Glutamatergic neuron (in vitro differentiated cells): ENCODE measurements around the gene MSI2. TPM values are rescaled to one million over a fixed set of nuclear protein-coding genes. Genes with fewer than 3 reads are reported as not detected.
A peak's percentile ranks its signal among the peaks of the same experiment; 100 is the strongest.

Experiments
- DNase-seq: peaks from one replicate; pipeline ENCODE4 v3.0.0; 2022
- H3K27ac Mint-ChIP-seq: one replicate; pipeline ENCODE4 v1.8.0; 2020; ENCODE audit warnings: mild to moderate bottlenecking, mixed read lengths, inconsistent platforms; ENCODE audit not compliant: unreplicated experiment
- H3K27me3 Mint-ChIP-seq: one replicate; pipeline ENCODE4 v1.8.0; 2020; ENCODE audit warnings: mild to moderate bottlenecking, moderate library complexity, mixed read lengths, inconsistent platforms; ENCODE audit not compliant: unreplicated experiment
- H3K36me3 Mint-ChIP-seq: one replicate; pipeline ENCODE4 v1.8.0; 2020; ENCODE audit warnings: mild to moderate bottlenecking, mixed read lengths, inconsistent platforms; ENCODE audit not compliant: unreplicated experiment
- H3K4me1 Mint-ChIP-seq: one replicate; pipeline ENCODE4 v1.8.0; 2020; ENCODE audit warnings: mild to moderate bottlenecking, low read depth, mixed read lengths, inconsistent platforms; ENCODE audit not compliant: unreplicated experiment
- H3K4me3 Mint-ChIP-seq: one replicate; pipeline ENCODE4 v1.8.0; 2020; ENCODE audit warnings: mild to moderate bottlenecking, mixed read lengths, inconsistent platforms; ENCODE audit not compliant: unreplicated experiment
- H3K9me3 Mint-ChIP-seq: one replicate; pipeline ENCODE4 v1.8.0; 2020; ENCODE audit warnings: mild to moderate bottlenecking, moderate library complexity, mixed read lengths, inconsistent platforms; ENCODE audit not compliant: unreplicated experiment
- total RNA-seq: library from RNA; stranded (reverse); fragmentation: NEBNext Ultra II Directional; extraction: Animal tissue kit (Norgen Biotek cat#: 25700); gene quantifications from one replicate; pipeline ENCODE4 v1.2.1, GENCODE V29; 2021; ENCODE audit not compliant: unreplicated experiment
- TF ChIP-seq, protein P1 (sequence below): fragments of 200-600 bp; sonication (generic); IDR thresholded peaks from one replicate; pipeline ENCODE4 v1.5.0; 2021; ENCODE audit not compliant: partially characterized antibody, unreplicated experiment

Gene MSI2
- total RNA-seq, 1 donor from 2014 or later = 141 TPM

DNA sequence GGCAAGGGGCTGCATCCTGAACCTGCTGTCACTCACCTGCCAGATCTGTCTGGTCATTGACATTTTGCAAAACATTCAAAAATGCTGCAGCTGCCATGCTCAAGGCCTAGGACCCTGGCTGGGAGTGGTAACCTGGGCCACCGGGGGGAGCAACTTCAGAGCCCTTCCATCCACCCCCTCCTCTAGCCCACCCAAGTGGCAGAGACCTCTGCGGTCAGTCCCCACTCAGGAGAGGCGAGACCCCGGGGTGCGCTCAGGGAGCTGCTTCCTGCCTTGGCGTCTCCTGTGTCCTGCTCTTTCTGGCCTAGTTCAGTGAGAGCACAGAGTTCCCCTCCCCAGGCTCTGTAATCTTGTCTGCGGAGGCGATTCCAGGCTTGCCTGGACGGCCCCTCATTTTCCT is 380.0 kb downstream of the MSI2 start:
- H3K27ac Mint-ChIP-seq = peak overlapping the region; percentile 86
- no peak for DNase-seq

DNA sequence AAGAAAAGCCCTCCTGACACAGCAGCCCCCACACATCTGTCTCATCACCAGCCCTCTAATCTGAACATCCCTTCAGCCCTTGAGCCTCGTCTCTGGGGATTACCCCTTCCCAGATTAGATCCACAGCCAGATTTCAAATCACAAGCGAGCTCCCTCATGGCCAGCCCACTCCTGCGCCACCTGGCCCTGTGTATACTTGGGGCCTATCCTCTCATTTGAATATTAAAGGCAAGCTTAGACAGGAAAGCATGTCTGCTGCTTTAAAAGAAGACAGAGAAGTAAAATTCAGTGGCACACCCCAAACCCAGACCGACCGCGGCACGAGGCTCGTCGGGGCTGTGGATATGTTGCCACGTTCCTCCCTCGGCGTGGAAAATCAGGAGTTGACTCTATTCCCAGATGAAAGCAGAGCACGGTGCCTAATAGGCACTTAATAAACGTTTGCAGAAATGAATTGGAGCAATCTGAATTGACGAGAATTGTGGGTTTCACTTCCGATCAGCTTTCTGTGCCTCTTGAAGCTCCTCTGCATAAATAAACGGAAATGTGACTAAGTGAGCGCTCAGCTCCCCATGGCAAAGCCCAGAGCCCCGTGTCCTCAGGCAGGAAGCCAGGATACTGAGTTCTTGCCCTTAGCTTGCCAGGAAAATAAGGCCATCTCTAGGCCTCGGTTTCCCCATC is 380.8 kb downstream of the MSI2 start:
- H3K27ac Mint-ChIP-seq = peak overlapping the region; percentile 86
- peaks cover 6% of the 10 kb centered on the region for H3K27me3 Mint-ChIP-seq
- TF ChIP-seq, protein P1, sequence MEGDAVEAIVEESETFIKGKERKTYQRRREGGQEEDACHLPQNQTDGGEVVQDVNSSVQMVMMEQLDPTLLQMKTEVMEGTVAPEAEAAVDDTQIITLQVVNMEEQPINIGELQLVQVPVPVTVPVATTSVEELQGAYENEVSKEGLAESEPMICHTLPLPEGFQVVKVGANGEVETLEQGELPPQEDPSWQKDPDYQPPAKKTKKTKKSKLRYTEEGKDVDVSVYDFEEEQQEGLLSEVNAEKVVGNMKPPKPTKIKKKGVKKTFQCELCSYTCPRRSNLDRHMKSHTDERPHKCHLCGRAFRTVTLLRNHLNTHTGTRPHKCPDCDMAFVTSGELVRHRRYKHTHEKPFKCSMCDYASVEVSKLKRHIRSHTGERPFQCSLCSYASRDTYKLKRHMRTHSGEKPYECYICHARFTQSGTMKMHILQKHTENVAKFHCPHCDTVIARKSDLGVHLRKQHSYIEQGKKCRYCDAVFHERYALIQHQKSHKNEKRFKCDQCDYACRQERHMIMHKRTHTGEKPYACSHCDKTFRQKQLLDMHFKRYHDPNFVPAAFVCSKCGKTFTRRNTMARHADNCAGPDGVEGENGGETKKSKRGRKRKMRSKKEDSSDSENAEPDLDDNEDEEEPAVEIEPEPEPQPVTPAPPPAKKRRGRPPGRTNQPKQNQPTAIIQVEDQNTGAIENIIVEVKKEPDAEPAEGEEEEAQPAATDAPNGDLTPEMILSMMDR = no peak
- peaks cover 44% of the 10 kb centered on the region for H3K4me1 Mint-ChIP-seq
- peak; percentile 38 for DNase-seq
- peak overlapping the region; percentile 61 for H3K4me3 Mint-ChIP-seq
- H3K36me3 Mint-ChIP-seq = peaks cover 22% of the 10 kb centered on the region
- H3K9me3 Mint-ChIP-seq = peaks cover 11% of the 10 kb centered on the region

More for the DNA sequence above, 380.0 kb downstream of the MSI2 start:
- peaks cover 6% of the 10 kb centered on the region for H3K27me3 Mint-ChIP-seq
- H3K4me3 Mint-ChIP-seq = no peak overlapping the region
- TF ChIP-seq, protein P1 = no peak
- peaks cover 40% of the 10 kb centered on the region for H3K4me1 Mint-ChIP-seq
- H3K36me3 Mint-ChIP-seq = peaks cover 23% of the 10 kb centered on the region
- peaks cover 10% of the 10 kb centered on the region for H3K9me3 Mint-ChIP-seq

DNA sequence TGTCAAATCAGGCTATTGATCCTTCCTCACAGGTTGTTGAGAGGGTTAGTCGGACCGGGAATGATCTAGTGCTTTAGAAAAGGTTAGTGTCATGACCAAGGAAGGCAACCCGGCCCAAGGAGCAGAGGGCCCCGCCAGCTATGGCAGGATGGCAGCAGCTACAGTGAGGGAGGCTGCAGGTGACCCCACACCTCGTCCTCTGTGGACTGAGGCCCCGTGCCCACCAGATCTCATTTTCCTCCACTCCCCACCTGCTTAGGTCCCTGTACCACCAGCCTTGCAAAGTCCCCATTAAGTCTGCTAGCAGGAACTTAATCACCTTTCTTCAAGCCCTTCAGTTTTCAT is 381.3 kb downstream of the MSI2 start:
- peaks cover 11% of the 10 kb centered on the region for H3K9me3 Mint-ChIP-seq
- peaks cover 21% of the 10 kb centered on the region for H3K36me3 Mint-ChIP-seq
- peaks cover 6% of the 10 kb centered on the region for H3K27me3 Mint-ChIP-seq

DNA sequence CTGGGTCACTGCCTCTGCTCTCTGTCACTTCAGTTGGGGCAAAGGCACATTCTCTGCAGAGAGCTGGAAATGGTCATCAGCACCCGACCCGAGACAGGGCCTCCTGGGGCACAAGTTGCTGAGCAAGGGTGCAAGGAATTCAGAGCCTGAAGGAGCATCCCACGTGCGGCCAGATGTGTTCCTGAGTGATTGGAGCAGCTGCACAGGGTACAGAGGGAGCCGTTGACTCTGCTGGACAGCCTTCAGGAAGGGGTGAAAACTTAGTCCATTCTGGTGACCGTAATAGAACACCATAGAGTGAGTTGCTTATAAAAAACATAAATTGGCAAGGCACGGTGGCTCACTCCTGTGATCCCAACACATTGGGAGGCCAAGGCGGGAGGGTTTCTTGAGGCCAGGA is 382.0 kb downstream of the MSI2 start:
- Mint-ChIP-seq H3K36me3 (peaks cover 17% of the 10 kb centered on the region), H3K4me1 (peaks cover 47% of the 10 kb centered on the region), H3K27me3 (peaks cover 7% of the 10 kb centered on the region), H3K9me3 (peaks cover 11% of the 10 kb centered on the region), H3K4me3 (peak overlapping the region; percentile 42), H3K27ac (no peak overlapping the region)
- no peak for DNase-seq
- TF ChIP-seq, protein P1 = no peak

More for the DNA sequence above, 381.3 kb downstream of the MSI2 start:
- TF ChIP-seq, protein P1 = no peak
- no peak for DNase-seq
- Mint-ChIP-seq H3K4me3 (no peak overlapping the region), H3K4me1 (peaks cover 46% of the 10 kb centered on the region), H3K27ac (peak overlapping the region; percentile 86)

DNA sequence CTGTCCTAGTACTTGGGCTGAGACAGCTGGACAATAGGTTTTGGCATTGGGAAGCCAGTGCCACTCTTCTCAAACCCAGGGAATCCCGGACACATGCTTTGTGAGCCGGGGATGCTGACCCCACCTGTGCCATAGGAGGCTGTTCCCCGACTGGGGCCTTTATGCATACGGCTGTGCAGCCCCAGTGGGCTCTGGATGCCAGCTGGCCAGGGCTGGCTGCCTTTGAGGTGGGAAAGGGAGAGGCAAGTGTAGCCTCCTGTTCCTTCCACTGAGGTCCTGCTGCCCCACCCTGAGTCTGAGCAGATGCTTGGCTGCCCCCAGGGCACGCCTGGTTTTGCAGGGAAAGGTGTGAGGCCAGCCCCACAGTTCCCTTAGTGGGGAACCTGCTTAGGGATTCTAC is 383.1 kb downstream of the MSI2 start:
- DNase-seq = no peak
- no peak overlapping the region for H3K27ac Mint-ChIP-seq

More for the DNA sequence above, 383.1 kb downstream of the MSI2 start:
- H3K4me3 Mint-ChIP-seq = no peak overlapping the region
- H3K36me3 Mint-ChIP-seq = peaks cover 6% of the 10 kb centered on the region
- H3K4me1 Mint-ChIP-seq = peaks cover 56% of the 10 kb centered on the region
- H3K27me3 Mint-ChIP-seq = peaks cover 10% of the 10 kb centered on the region
- TF ChIP-seq, protein P1 = no peak
- peaks cover 11% of the 10 kb centered on the region for H3K9me3 Mint-ChIP-seq
